GM12891 (cell line): Measurements from ENCODE around the gene C19orf47.

Experiments used
- PAX5 ChIP-seq: IDR thresholded peaks from 2 replicates; pipeline ENCODE4 v1.6.1; 2011; ENCODE audit warnings: low read length, moderate library complexity, mild to moderate bottlenecking; ENCODE audit not compliant: insufficient read depth, severe bottlenecking
- POLR2A ChIP-seq: IDR thresholded peaks from 2 replicates; pipeline ENCODE4 v1.6.1; 2011; ENCODE audit warnings: low read depth, low read length, control low read depth
- POLR2AphosphoS5 ChIP-seq: IDR thresholded peaks from 2 replicates; pipeline ENCODE4 v1.6.1; 2011; ENCODE audit warnings: low read depth, low read length, control low read depth
- POU2F2 ChIP-seq: IDR thresholded peaks from 2 replicates; pipeline ENCODE4 v1.6.1; 2011; ENCODE audit warnings: low read depth, mild to moderate bottlenecking, control low read depth, low read length, moderate library complexity
- SPI1 ChIP-seq: IDR thresholded peaks from 2 replicates; pipeline ENCODE4 v1.6.1; 2011; ENCODE audit warnings: low read depth, low read length, control low read depth
- TAF1 ChIP-seq: IDR thresholded peaks from 2 replicates; pipeline ENCODE4 v1.6.1; 2011; ENCODE audit warnings: low read depth, low read length, control low read depth

DNA sequence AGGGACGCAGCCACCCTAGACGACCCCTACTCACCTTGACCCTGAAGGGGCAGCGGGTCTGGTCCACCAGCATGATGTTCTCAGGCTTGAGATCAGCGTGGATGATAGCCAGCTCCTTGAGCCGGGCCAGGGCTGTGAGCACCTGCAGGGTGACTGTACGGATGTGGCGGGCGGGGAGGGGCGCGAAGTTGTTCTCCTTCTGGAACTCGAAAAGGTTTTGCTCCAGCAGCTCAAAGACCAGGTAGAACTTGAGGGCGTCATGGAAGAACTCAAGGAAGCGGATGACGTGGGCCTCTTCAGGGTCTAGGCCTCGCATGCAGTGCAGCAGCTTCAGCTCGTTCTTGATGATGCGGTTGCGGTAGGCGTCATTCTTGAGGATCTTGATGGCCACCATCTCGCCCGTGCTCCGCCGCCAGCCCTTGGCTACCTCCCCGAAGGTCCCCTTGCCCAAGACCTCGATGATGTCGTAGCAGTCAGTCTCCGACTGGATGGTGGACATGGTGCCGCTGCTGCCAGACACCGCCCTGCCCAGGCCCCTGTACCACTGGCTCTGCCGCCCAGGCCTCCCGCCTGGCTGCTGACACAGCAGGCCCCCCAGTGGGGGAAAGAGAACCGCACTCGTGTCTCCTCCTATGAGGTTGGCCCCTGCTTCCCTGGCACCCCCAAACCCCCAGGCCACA lies 41.3 kb upstream of the C19orf47 start:
- no peak for TF ChIP-seq POLR2A
- TF ChIP-seq POLR2AphosphoS5, result no peak
- no peak for TF ChIP-seq TAF1
- TF ChIP-seq SPI1, result no peak
- no peak for TF ChIP-seq POU2F2
- TF ChIP-seq PAX5, result no peak
